Measurements from ENCODE around the gene PPL. TPM values are rescaled to one million over a fixed set of nuclear protein-coding genes. Genes with fewer than 3 reads are reported as not detected.

Gene PPL
- total and polyA plus RNA-seq, 8 donors = 5.8 to 98.8 (median 22.8) TPM

GRCh38 chr16:4922721-4923342, 14.1 kb downstream of the PPL start:
- DNase-seq = no peak
- Histone ChIP-seq H3K27me3 (peaks cover 0 to 4% (median 0%) of the 10 kb centered on the region in 3 donors), H3K4me3 (no peak overlapping the region), H3K4me1 (peaks cover 10 to 27% (median 22%) of the 10 kb centered on the region in 4 donors), H3K27ac (no peak overlapping the region), H3K9me3 (peaks cover 0 to 19% (median 10%) of the 10 kb centered on the region in 4 donors), H3K36me3 (no peaks in the 10 kb centered on the region)
- intact Hi-C loops (cut with DNase I; ENCODE audit: low total_unique reads) = no loop called here
- 74 to 78% (median 75%) methylated on average over 18 of the region's 18 CpGs for WGBS, 5 donors
- no peak for TF ChIP-seq POLR2A (IDR thresholded peaks at IDR 0.05)
- peak; percentile 30 for TF ChIP-seq EP300 (IDR thresholded peaks at IDR 0.05)
- no peak for TF ChIP-seq CTCF (IDR thresholded peaks at IDR 0.05)
- TF ChIP-seq POLR2AphosphoS5 (IDR thresholded peaks at IDR 0.05) = no peak

- Histone ChIP-seq H3K27ac (no peak overlapping the region), H3K4me3 (no peak overlapping the region), H3K9me3 (no peaks in the 10 kb centered on the region), H3K4me1 (peaks cover 10 to 32% (median 21%) of the 10 kb centered on the region in 4 donors), H3K36me3 (no peaks in the 10 kb centered on the region), H3K27me3 (peaks cover 0 to 4% (median 0%) of the 10 kb centered on the region in 3 donors)
- 77 to 83% (median 83%) methylated on average over 5 of the region's 5 CpGs for WGBS, 5 donors
- TF ChIP-seq EP300 (IDR thresholded peaks at IDR 0.05) (no peak), POLR2A (IDR thresholded peaks at IDR 0.05) (no peak), CTCF (IDR thresholded peaks at IDR 0.05) (no peak), POLR2AphosphoS5 (IDR thresholded peaks at IDR 0.05) (no peak)
- intact Hi-C loops (cut with DNase I; ENCODE audit: low total_unique reads) = no loop called here
- no peak for DNase-seq
These were observed 16.1 kb downstream of the PPL start for GRCh38 chr16:4920826-4921225.

GRCh38 chr16:4918781-4919251, 18.1 kb downstream of the PPL start:
- intact Hi-C loops (cut with DNase I; ENCODE audit: low total_unique reads) = no loop called here
- peak; percentile 67 to 92 for DNase-seq
- 17 to 39% (median 21%) methylated on average over 12 to 13 of the region's 13 CpGs for WGBS, 5 donors
- TF ChIP-seq CTCF (IDR thresholded peaks at IDR 0.05) = no peak
- no peak for TF ChIP-seq POLR2A (IDR thresholded peaks at IDR 0.05)
- TF ChIP-seq EP300 (IDR thresholded peaks at IDR 0.05) = no peak
- TF ChIP-seq POLR2AphosphoS5 (IDR thresholded peaks at IDR 0.05) = peak in 1 of 3 donors; percentile 16
- Histone ChIP-seq H3K9me3 (no peaks in the 10 kb centered on the region), H3K4me3 (no peak overlapping the region), H3K27ac (peak overlapping the region in 2 of 5 donors; percentile 25 to 28), H3K27me3 (peaks cover 0 to 4% (median 0%) of the 10 kb centered on the region in 3 donors), H3K4me1 (peaks cover 0 to 15% (median 4%) of the 10 kb centered on the region in 4 donors), H3K36me3 (no peaks in the 10 kb centered on the region)

GRCh38 chr16:4917117-4917516, 19.8 kb downstream of the PPL start:
- Histone ChIP-seq H3K27me3 (peaks cover 0 to 4% (median 0%) of the 10 kb centered on the region in 3 donors), H3K4me3 (no peak overlapping the region), H3K9me3 (no peaks in the 10 kb centered on the region), H3K36me3 (no peaks in the 10 kb centered on the region), H3K4me1 (peaks cover 0 to 22% (median 4%) of the 10 kb centered on the region in 4 donors), H3K27ac (no peak overlapping the region)
- intact Hi-C loops (cut with DNase I; ENCODE audit: low total_unique reads) = no loop called here
- 32 to 48% (median 39%) methylated on average over 4 of the region's 4 CpGs for WGBS, 5 donors
- no peak for DNase-seq
- TF ChIP-seq POLR2A (IDR thresholded peaks at IDR 0.05) (no peak), CTCF (IDR thresholded peaks at IDR 0.05) (no peak), EP300 (IDR thresholded peaks at IDR 0.05) (no peak), POLR2AphosphoS5 (IDR thresholded peaks at IDR 0.05) (no peak)
